Measurements from ENCODE around the gene ACOT8. TPM values are rescaled to one million over a fixed set of nuclear protein-coding genes. Genes with fewer than 3 reads are reported as not detected.

Gene ACOT8
- total and polyA plus RNA-seq, 2 of the 8 experiments (the other 6 are each of a cell fraction or from before 2014, with no cell fraction given): 37.6 to 88.8 TPM

- no peak for DNase-seq (ENCODE audit: low read depth in 1 of 2, low spot score in 2 of 2)
- no peak for TF ChIP-seq ZNF274 (IDR thresholded peaks at IDR 0.05; ENCODE audit: borderline replicate concordance, extremely low read depth, low read length)
- no peak for TF ChIP-seq JUN (IDR thresholded peaks at IDR 0.05; ENCODE audit: low read depth, low read length)
- TF ChIP-seq HDAC6 (IDR thresholded peaks at IDR 0.05; ENCODE audit: low read depth, low read length): no peak
- TF ChIP-seq RXRA (IDR thresholded peaks at IDR 0.05; ENCODE audit: insufficient read depth, low read depth, low read length): no peak
- no peak for TF ChIP-seq CHD1 (IDR thresholded peaks at IDR 0.05; ENCODE audit: low read depth, low read length)
- TF ChIP-seq SIRT6 (IDR thresholded peaks at IDR 0.05; ENCODE audit: low read length): no peak
- TF ChIP-seq SAP30 (IDR thresholded peaks at IDR 0.05; ENCODE audit: insufficient read depth, insufficient replicate concordance, low read length): no peak
- TF ChIP-seq ATF2 (IDR thresholded peaks at IDR 0.05; ENCODE audit: low read length): no peak
- TF ChIP-seq RFX5 (IDR thresholded peaks at IDR 0.05; ENCODE audit: borderline replicate concordance, low read depth, low read length): no peak
- no peak for TF ChIP-seq JUND (IDR thresholded peaks at IDR 0.05; ENCODE audit: low read length)
Measured at GRCh38 chr20:45904583-45905504, 47.7 kb upstream of the ACOT8 start.

More at GRCh38 chr20:45904583-45905504, 47.7 kb upstream of the ACOT8 start:
- H3K18ac ChIP-seq (ENCODE audit: extremely low read depth, low read length): no peak overlapping the region
- H3K56ac ChIP-seq (replicated peaks; ENCODE audit: insufficient read length, low read depth, low read length): no peak overlapping the region
- no peak overlapping the region for H3K23ac ChIP-seq (ENCODE audit: insufficient read length)
- H4K20me1 ChIP-seq (replicated peaks in 1 of 2; ENCODE audit: control insufficient read depth in 1 of 2, insufficient read depth in 2 of 2, low read length in 2 of 2): peaks cover 2 to 11% of the 10 kb centered on the region in 2 experiments
- no peak overlapping the region for H3K9ac ChIP-seq (replicated peaks in 1 of 4; ENCODE audit: extremely low read depth in 1 of 4, low read depth in 3 of 4, low read length in 3 of 4)
- POLR2A ChIA-PET (ENCODE audit: partially characterized antibody): interaction anchor here (0.6 to 9.2 kb wide), 19 partner anchors 10 to 559 kb away, joined by 3 to 172 read pairs (median 4); partner anchors contain the start of genes CTSA, NEURL2 and ZSWIM1
- H3K9me3 ChIP-seq (ENCODE audit: insufficient read depth in 2 of 2, low read depth in 1 of 2, low read length in 1 of 2): no peaks in the 10 kb centered on the region
- no peak overlapping the region for H3K14ac ChIP-seq (ENCODE audit: insufficient read length)
- no peak overlapping the region for H2BK15ac ChIP-seq (ENCODE audit: low read length)
- WGBS, 2 experiments (ENCODE audit: extremely low coverage in 1 of 2, insufficient coverage in 1 of 2, insufficient read length in 1 of 2, insufficient replicate concordance in 2 of 2, low coverage in 1 of 2, low lambda C conversion rate in 2 of 2, missing lambda C conversion rate in 1 of 2): 92% methylated on average over 16 of the region's 16 CpGs; no CpG with 5 or more reads in 1 of the 2 experiments
- no peaks in the 10 kb centered on the region for H3K4me1 ChIP-seq (replicated peaks in 1 of 4; ENCODE audit: control insufficient read depth in 3 of 4, insufficient read depth in 4 of 4, low read length in 3 of 4)
- H4K5ac ChIP-seq (ENCODE audit: insufficient read length, low read depth, low read length): no peak overlapping the region
- no peak overlapping the region for H2BK20ac ChIP-seq (ENCODE audit: low read length)
- no peak overlapping the region for H2BK120ac ChIP-seq (replicated peaks; ENCODE audit: low read depth, low read length)
- H2BK12ac ChIP-seq (ENCODE audit: low read depth, low read length): no peak overlapping the region
- no peak overlapping the region for H3K4ac ChIP-seq (replicated peaks; ENCODE audit: insufficient read length, low read depth, low read length)
- H3K27me3 ChIP-seq (replicated peaks in 1 of 4; ENCODE audit: control insufficient read depth in 3 of 4, extremely low read depth in 1 of 4, insufficient read depth in 3 of 4, low read length in 3 of 4): no peaks in the 10 kb centered on the region
- no peaks in the 10 kb centered on the region for H3K23me2 ChIP-seq (ENCODE audit: low read depth, low read length)
- peaks cover 15 to 66% (median 54%) of the 10 kb centered on the region in 4 experiments for H3K36me3 ChIP-seq (ENCODE audit: control insufficient read depth in 2 of 4, insufficient read depth in 4 of 4, low read length in 3 of 4)
- H4K91ac ChIP-seq (replicated peaks; ENCODE audit: insufficient read length, low read length): no peak overlapping the region
- 0 out of 4 replicates have a peak, but pooled peaks cover 0 to 2% of the 10 kb centered on the region in 2 experiments for H3K79me2 ChIP-seq (ENCODE audit: control insufficient read depth in 1 of 2, insufficient read depth in 2 of 2, low read length in 2 of 2)
- H4K8ac ChIP-seq (ENCODE audit: extremely low read depth, insufficient read depth, low read length): no peak overlapping the region
- no peak overlapping the region for H2AK5ac ChIP-seq (ENCODE audit: low read depth, low read length)
- H2AFZ ChIP-seq (ENCODE audit: low read length): no peak overlapping the region
- CTCF ChIA-PET (ENCODE audit: partially characterized antibody): interaction anchor here (0.5 to 2.6 kb wide), 10 partner anchors 15 to 83 kb away, joined by 3 to 15 read pairs (median 3); partner anchors contain the start of genes CTSA and NEURL2
- H2BK5ac ChIP-seq (ENCODE audit: low read depth, low read length): no peak overlapping the region
- no peak overlapping the region for H3K4me2 ChIP-seq (ENCODE audit: insufficient read depth in 1 of 2, low read depth in 2 of 2, low read length in 2 of 2)
- H3K27ac ChIP-seq (ENCODE audit: low read depth, low read length): no peak overlapping the region
- no peaks in the 10 kb centered on the region; the same call in 1 of the 2 replicates for H3K79me1 ChIP-seq (ENCODE audit: low read depth, low read length)
- no peak overlapping the region for H3K4me3 ChIP-seq (ENCODE audit: extremely low read depth in 1 of 4, insufficient read depth in 2 of 4, low read depth in 3 of 4, low read length in 4 of 4)
- no peak for FAIRE-seq

All from H1 (cell line).